HG03378 (cell line): ENCODE results near the gene TSPYL4.
"Not testable (repeated sequence)": the region's sequence is repeated elsewhere in the genome, so short reads cannot be mapped to it uniquely, and the experiment has no call there.

Experiments
- ATAC-seq: cut with Tn5 transposase; IDR thresholded peaks from one replicate; pipeline ENCODE4 v1.9.1; 2021; ENCODE audit warnings: mild to moderate bottlenecking, moderate library complexity; ENCODE audit not compliant: unreplicated experiment

The TSPYL4 gene

GRCh38 chr6:116253505-116254296, at the start of gene TSPYL4:
TSS of gene TSPYL4 (minus strand) at chr6:116254075. CDS start at chr6:116254008, 67 bp downstream.
- ATAC-seq = peak; percentile 99

- no peak for ATAC-seq
Measured at GRCh38 chr6:116301104-116301503, 47.2 kb upstream of the TSPYL4 start.

- no peak for ATAC-seq
Measured at GRCh38 chr6:116300566-116300965, 46.7 kb upstream of the TSPYL4 start.

GRCh38 chr6:116298973-116299372, 45.1 kb upstream of the TSPYL4 start:
- ATAC-seq = peak; percentile 76

- no peak for ATAC-seq
Measured at GRCh38 chr6:116298273-116298672, 44.4 kb upstream of the TSPYL4 start.

GRCh38 chr6:116292553-116292952, 38.7 kb upstream of the TSPYL4 start:
- no peak for ATAC-seq

- no peak for ATAC-seq
Measured at GRCh38 chr6:116291701-116292396, 38.0 kb upstream of the TSPYL4 start.

GRCh38 chr6:116290799-116291198, 36.9 kb upstream of the TSPYL4 start:
- ATAC-seq = no peak

GRCh38 chr6:116289876-116290275, 36.0 kb upstream of the TSPYL4 start:
- ATAC-seq = no peak

GRCh38 chr6:116287689-116288282, 33.9 kb upstream of the TSPYL4 start:
- ATAC-seq = peak; percentile 71

GRCh38 chr6:116286773-116287358, 33.0 kb upstream of the TSPYL4 start:
- no peak for ATAC-seq

GRCh38 chr6:116284984-116285383, 31.1 kb upstream of the TSPYL4 start:
- not testable (repeated sequence) for ATAC-seq

GRCh38 chr6:116283191-116283590, 29.3 kb upstream of the TSPYL4 start:
- ATAC-seq = no peak

GRCh38 chr6:116282698-116283097, 28.8 kb upstream of the TSPYL4 start:
- ATAC-seq = no peak

GRCh38 chr6:116280933-116281316, 27.1 kb upstream of the TSPYL4 start:
- no peak for ATAC-seq

- no peak for ATAC-seq
Measured at GRCh38 chr6:116280161-116280932, 26.5 kb upstream of the TSPYL4 start.

GRCh38 chr6:116279232-116280160, 25.6 kb upstream of the TSPYL4 start, which contains the start of gene TSPYL1:
TSS of gene TSPYL1 (minus strand) at chr6:116279930. CDS start at chr6:116279830, 100 bp downstream.
- ATAC-seq = peak; percentile 96

GRCh38 chr6:116278854-116279231, 25.0 kb upstream of the TSPYL4 start:
- ATAC-seq = peak; percentile 1

- ATAC-seq = no peak
Measured at GRCh38 chr6:116278481-116278829, 24.6 kb upstream of the TSPYL4 start.

GRCh38 chr6:116277124-116277523, 23.2 kb upstream of the TSPYL4 start:
- ATAC-seq = no peak
